GM21381 (cell line): ENCODE measurements around the gene ADD1.

Experiments used
- ATAC-seq: cut with Tn5 transposase; IDR thresholded peaks from one replicate; pipeline ENCODE4 v1.9.1; 2021; ENCODE audit warnings: mild to moderate bottlenecking, moderate library complexity; ENCODE audit not compliant: unreplicated experiment

The ADD1 gene

DNA sequence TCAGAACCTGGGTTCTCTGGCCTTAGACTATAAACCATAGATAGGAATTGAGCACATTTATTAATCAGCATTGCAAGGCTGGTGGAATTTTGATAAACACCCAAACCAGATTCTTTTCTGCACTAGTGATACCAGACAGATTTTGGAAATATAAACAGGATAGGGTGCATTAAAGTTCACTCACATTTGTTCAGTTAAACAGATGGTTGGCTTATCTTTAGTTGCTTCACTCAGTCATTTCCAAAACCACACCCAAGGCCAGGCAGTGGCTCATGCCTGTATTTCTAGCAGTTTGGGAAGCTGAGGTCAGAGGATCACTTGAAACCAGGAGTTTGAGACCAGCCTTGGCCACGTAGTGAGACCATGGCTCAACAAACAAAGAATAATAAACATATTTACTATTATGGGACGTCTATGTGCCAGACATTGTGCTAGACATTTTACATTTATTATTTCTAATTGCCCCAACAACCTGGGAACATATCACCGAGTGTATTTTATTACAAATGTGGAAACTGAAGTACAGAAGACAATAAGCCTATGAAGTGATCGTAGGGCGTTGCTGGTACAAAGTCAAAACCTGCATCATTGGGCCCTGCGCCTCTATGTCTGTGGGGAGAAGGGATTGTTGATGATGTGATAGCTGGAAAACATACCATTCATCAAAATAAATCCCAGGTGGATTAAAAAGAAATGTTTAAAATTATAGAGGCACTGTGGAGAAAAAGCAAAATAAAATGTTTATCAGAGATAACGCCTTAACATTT, 15.0 kb downstream of the ADD1 start:
- no peak for ATAC-seq

DNA sequence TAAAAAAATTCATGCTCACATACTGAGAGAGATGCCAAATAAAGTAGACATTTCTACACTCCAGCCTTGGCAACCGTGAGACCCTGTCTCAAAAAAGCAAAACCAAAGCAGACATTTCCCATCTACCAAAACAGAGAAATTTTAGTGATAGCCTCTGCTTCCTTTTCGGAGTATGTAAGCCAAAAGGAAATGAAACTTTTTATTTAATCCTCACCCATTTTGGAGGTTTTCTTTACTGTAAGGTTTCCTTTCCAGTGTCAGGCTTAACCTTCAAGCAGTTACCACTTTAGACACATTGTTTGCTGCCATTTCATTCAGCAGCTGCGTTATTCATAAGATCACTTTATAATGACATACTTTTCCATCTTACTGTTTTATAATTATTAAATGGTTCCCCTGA, 15.9 kb downstream of the ADD1 start:
- ATAC-seq = no peak

DNA sequence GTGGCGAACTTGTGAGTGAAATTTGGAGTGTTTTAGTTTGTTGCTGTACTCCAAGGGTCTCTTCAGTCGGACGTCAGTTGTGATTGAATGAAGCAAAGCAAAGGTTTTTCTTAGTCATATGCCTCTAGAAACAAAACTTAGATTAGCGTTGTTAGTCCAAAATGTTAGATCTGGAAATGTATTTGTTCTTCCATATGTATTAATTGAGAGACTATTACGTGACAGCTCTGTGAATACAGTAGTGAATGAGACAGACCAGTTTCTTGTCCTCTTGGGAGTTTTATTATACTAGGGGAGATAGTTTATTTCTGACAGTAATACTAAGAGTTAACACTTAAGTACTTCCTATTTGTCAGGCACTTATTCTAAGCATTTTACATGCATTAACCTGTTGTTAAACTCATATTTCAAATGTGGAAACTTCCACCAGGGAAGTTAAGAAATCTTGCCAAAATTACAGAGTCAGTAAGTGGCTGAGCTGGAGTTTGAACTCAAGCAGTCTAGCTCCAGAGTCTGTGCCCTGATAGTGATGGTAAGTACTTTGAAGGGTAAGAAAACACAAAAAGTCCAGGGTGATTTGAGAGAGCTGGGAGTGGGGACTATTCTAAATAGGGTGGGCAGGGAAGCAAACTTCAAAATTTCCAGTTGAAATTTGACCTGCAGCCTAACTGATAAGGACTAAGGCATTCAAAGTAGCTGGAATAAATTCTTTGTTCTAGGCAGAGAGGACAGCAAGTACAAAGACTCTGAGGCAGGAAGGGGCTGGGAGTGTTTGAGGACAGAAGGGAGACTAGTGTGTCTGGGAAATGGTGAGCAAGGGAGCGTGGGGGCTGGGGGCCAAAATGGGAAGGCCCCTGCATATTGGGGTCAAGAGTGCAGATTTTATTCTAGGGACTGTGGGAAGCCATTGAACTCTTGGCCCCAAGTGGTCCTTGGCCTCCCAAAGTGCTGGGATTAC, 17.0 kb downstream of the ADD1 start:
- ATAC-seq = no peak

DNA sequence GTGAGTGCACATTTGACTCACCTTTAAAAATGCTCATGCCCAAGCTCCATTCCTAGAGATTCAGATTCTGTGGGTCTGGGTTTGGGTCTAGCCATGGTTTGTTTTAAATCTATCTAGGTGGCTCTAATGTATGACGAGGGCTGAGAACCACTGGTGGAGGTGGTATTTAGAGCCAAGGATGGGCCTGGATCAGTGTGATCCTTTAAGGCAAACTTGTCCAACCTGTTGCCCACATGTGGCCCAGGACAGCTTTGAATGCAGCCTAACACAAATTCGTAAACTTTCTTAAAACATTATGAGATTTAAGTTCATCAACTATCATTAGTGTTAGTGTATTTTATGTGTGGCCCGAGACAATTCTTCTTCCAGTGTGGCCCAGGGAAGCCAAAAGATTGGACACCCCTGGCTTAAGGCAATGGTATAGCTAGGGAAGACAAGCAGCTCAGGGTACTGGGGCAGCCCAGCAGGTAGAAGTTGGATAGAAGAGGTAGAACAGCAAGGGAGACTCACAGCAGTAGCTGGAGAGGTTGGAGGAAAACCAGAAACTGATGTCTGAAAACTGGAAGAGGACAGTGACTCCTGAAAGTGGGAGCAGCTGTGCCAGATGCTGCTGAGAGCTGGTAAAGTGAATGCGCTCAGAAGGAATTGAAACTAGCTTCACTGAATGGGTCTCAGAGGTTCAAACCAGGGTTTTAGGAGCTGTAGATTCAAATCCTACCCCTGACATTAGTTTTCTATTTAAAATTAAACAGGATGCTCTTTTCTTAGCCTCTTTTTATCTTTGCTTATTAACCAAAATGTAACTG, 18.2 kb downstream of the ADD1 start:
- ATAC-seq = peak; percentile 57

DNA sequence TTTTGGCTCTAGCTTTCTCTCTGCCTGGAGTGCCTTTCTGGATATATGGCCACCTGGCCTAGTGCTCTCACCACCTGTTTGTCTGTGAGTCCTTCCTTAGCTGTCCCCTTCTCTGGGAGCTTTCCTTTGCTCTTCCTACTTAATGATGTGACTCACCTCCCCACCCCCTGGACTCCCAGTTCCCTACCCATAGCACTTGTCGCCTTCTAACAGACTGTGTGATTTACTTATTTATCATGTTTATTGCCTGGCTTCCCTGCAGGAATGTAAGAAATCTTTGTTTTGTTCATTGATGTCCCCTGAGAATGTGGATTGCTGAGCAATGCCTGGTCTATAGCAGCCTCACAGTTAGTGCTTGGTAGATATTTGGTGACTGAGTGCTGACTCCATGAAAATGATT, 18.9 kb downstream of the ADD1 start:
- no peak for ATAC-seq

GRCh38 chr4:2863649-2864048, 20.0 kb downstream of the ADD1 start:
- ATAC-seq = no peak

- ATAC-seq = no peak
These were observed 21.6 kb downstream of the ADD1 start for GRCh38 chr4:2865196-2865780.

- no peak for ATAC-seq
These were observed 22.7 kb downstream of the ADD1 start for GRCh38 chr4:2866160-2866861.

DNA sequence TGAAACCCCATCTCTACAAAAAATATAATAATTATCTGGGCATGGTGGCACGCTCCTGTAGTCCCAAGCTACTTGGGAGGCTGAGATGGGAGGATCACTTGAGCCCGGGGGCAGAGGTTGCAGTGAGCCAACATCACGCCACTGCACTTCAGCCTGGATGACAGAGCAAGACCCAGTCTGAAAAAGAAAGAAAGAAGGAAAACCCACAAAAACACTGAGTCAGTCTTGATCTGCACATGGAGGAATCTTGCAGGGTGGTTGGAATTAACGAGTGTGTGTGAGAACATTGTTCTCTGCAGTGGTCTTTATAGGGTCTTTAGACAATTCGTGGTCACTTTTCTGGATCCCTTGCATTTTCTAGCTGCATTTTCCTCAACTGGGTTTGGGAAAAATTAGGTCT, 23.2 kb downstream of the ADD1 start:
- no peak for ATAC-seq

GRCh38 chr4:2867758-2868491, 24.3 kb downstream of the ADD1 start:
- no peak for ATAC-seq

- ATAC-seq = no peak
These were observed 25.3 kb downstream of the ADD1 start for GRCh38 chr4:2868877-2869487.

GRCh38 chr4:2869659-2870058, 26.0 kb downstream of the ADD1 start:
- ATAC-seq = no peak

GRCh38 chr4:2870082-2870481, 26.4 kb downstream of the ADD1 start:
- no peak for ATAC-seq

- ATAC-seq = no peak
These were observed 27.8 kb downstream of the ADD1 start for GRCh38 chr4:2871466-2871865.

GRCh38 chr4:2871911-2872310, 28.3 kb downstream of the ADD1 start:
- ATAC-seq = no peak

- ATAC-seq = no peak
These were observed 29.7 kb downstream of the ADD1 start for GRCh38 chr4:2873329-2873728.

GRCh38 chr4:2874861-2875260, 31.2 kb downstream of the ADD1 start:
- ATAC-seq = no peak

DNA sequence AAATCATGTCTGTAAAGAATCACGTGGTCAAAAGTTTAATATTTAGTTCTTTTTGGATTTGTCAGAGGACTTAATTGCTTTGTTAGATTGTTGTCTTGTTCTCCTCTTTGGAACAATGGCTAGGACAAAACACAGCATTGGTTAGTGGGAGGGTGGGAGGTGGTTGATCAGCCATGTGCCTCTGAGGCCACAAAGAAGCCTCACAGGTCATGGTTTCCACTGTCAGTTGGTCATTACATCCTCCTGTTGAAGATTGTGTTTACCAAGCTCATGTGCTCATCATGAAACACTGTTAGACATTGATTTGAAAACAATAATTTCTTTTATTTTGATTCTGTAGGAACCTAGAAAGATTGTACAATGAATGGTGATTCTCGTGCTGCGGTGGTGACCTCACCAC, 31.9 kb downstream of the ADD1 start:
- no peak for ATAC-seq

DNA sequence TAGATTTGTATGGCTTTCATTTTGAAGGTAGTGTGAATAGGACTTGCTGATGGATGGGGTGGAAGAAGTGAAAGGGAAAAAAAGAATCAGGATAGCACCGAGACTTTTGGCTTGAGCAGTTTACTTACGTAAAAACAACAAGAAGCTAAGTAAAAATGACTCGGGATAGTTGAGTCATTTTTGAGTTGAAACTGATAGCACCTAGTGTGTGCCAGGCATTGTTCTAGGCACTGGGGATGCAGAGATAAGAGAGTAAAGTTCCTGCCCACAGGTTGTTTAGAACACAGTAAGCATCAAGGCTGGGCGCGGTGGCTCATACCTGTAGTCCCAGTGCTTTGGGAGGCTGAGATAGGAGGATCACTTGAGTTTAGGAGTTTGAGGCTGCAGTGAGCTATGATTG, 34.7 kb downstream of the ADD1 start:
- ATAC-seq = no peak
